HPDE6-E6E7 (cell line): ENCODE measurements around the gene LSP1.
A peak's percentile ranks its signal among the peaks of the same experiment; 100 is the strongest.
"Not testable (repeated sequence)": the region's sequence is repeated elsewhere in the genome, so short reads cannot be mapped to it uniquely, and the experiment has no call there.

Experiments used
- DNase-seq: peaks from one replicate; pipeline ENCODE4 v3.0.0; 2011; ENCODE audit warnings: missing footprints; ENCODE audit errors: extremely low spot score

Gene LSP1

GRCh38 chr11:1852877-1853276 is at the start of gene LSP1:
TSS of gene LSP1 (plus strand) at chr11:1853084. CDS start at chr11:1853145, 61 bp downstream.
- DNase-seq, result no peak

- no peak for DNase-seq
Measured at GRCh38 chr11:1803246-1803645, 49.6 kb upstream of the LSP1 start.

DNA sequence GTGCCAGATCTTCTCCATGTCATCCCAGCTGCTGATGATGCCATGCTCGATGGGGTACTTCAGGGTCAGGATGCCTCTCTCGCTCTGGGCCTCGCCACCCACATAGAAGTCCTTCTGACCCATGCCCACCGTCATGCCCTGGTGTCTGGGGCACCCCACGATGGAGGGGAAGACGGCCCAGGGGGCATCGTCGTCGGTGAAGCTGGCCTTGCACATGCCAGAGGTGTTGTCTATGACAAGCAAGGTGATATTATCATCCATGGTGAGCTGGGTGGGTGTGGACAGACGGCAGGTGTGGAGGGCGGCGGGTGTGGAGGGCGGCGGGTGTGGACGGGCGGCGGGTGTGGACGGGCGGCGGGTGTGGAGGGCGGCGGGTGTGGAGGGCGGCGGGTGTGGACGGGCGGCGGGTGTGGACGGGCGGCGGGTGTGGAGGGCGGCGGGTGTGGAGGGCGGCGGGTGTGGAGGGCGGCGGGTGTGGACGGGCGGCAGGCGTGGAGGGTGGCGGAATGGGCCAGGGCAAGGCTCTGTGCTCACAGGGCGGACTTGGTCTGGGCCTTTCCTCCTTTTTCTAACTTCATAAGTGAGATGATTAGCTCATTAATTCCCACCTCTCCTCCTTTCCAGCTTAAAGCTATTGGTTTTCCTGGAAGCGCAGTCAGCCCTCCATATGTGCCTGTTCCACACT is 48.9 kb upstream of the LSP1 start:
- not testable (repeated sequence) for DNase-seq

DNA sequence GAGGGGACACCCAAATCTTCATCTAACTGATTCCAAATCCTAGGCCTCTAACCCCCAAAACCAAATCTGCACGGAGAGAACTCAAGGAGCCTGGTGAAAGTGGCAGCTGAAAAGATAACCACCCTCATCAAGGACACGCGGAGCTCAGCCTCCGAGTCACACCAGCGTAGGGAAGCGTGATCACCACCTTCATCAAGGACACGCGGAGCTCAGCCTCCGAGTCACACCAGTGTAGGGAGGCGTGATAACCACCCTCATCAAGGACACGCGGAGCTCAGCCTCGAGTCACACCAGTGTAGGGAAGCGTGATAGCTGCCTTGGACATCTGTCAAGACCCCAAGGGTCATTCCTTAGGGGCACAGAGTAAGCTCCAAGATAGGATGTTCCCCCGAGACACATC is 47.4 kb upstream of the LSP1 start:
- DNase-seq, result no peak

DNA sequence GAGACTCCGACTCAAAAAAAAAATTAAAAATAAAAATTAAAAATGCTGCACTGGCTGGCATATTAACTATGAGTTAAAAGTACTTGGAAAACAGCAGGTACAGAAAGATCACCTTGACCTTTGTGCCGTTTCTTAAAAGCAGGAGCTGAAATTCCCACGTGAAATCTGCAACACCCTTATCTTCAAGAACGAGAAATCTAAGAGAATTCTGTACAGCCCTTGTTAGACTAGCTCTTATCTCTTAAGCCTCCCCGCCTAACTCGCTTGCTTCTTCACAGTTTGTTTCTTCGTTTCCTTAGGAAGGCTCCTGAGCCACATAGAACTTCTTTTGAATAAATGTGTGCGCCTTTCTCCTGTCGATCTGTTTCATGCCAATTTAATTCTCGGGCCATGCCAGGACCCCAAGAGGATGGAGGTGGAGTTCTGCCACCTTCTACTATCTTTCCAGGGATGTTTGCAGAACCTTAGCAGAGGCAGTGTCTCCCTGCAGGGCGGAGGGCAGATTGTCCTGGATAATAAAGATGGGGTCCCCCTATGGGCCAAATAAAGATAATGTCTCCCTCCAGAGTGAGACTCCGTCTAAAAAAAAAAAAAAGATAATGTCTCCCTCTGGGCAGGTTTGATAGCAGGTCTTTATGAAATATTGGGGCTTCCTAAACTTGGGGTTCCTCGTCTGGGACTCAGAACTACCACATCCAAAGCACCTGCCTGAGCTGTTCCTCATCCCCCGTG is 45.5 kb upstream of the LSP1 start:
- no peak for DNase-seq

DNA sequence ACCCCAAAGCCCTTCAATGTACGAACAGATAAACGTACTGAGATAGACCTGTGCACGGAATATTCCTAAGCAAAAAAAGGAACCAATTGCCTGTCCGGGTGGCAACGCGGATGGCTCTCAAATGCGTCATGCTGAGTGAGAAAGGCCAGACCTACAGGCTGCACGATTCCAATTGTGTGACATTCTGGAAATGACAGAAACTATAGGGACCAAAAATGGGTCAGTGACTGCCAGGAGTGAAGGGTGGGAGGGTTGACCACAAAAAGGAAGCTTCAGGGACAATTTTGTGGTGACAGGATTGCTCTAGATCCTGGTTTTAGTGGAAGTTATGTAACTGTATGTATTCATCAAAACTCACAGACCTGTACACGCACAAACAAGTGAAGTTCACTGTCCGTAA is 42.1 kb upstream of the LSP1 start:
- DNase-seq, result no peak

- no peak for DNase-seq
Measured at GRCh38 chr11:1812274-1812673, 40.6 kb upstream of the LSP1 start.

GRCh38 chr11:1812801-1813200 is 40.1 kb upstream of the LSP1 start:
- no peak for DNase-seq

DNA sequence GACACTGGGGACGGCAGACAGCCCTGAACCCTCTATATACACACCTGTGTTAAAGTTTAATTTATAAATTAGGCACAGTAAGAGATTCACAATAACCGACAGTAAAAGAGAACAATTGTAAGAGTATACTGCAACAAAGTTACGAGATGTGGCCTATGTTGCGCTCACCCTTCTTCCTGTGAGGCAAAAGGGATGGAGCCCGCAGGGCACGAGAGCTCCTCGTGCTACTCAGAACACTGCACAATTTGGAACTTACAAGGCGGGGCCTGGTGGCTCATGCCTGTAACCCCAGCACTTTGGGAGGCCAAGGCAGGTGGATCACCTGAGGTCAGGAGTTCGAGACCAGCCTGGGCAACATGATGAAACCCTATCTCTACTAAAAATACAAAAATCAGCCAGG is 39.5 kb upstream of the LSP1 start:
- DNase-seq, result not testable (repeated sequence)

DNA sequence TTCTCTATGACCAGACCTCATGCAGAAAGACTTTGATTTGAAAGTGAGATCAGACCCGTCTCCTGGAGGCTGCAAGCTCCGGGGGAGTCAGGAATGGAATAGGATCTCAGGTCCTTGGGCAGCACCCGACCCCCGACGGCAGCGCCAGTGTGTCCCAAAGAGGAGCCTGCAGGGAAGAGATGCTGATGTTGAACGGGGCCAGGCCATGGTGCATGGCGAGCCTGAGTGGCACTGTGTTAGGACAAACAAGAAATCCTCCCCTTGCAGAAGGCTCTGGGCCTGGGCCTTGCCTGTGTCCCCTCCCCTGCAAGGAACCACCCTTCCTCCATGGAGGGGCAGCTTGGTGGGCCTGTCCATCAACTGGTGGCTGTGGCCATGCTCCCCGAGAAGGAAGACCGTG is 38.2 kb upstream of the LSP1 start:
- no peak for DNase-seq

GRCh38 chr11:1815311-1815710 is 37.6 kb upstream of the LSP1 start:
- DNase-seq, result no peak

GRCh38 chr11:1815751-1816150 is 37.1 kb upstream of the LSP1 start:
- DNase-seq, result no peak

- DNase-seq, result no peak
Measured at GRCh38 chr11:1817000-1817399, 35.9 kb upstream of the LSP1 start.

DNA sequence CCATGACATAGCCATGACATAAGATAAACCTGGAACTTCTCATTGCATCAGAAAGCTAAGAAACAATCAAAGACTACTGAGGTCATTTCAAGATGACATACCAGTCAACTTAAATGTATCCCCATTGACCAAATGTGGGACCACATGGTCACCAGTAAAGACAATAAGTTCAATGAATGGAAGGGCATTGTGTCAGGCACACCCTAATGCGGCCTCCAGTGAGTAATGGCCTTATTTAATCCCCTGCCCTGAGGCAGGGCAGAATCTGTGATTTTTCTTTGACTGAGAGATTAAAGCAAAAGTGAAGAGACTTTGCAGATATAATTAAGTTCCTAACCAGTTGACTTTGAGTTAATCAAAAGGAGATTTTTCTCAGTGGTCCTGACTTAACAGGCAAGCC is 35.4 kb upstream of the LSP1 start:
- no peak for DNase-seq

- DNase-seq, result no peak
Measured at GRCh38 chr11:1819074-1819473, 33.8 kb upstream of the LSP1 start.

DNA sequence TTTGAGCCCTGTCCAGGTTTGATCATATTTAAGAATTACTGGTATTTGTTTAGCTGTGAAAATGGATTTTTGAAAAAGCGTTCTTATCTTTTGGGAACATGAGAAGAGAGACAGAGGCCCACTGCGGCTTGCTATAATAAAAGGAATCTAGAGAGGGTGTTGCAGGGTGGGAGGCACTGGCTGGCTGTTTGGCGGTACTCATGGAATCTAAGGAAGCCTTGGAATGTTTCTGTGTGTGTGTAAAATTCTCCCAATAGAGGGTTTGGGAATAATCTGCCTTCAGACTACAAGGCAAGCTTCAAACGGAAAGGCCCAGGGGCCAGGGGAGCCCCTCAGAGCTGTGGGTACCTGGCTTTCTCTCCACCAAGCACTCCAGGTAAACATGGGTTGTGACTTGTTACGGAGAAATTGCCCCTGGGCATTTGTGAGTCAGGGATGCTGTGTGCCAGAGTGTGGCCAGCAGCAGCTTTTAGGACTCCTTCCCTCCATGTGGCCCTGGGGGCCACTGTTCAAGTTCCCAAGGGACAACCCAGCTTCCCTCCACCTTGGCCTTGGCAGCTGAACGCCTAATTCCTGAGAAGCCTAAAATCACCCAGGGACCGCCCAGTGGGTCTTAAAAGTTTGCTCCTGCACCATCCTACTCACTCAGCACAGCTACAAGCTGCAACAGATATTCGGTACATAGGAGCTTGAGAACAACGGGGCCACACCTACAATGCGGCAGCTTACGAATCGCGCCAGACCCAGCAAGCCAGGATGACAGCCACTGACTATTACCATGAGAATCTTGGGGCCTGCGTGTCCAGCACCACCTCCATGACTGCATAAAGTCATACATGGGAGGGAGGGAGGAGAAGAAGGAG is 32.2 kb upstream of the LSP1 start:
- peak; percentile 63 for DNase-seq

DNA sequence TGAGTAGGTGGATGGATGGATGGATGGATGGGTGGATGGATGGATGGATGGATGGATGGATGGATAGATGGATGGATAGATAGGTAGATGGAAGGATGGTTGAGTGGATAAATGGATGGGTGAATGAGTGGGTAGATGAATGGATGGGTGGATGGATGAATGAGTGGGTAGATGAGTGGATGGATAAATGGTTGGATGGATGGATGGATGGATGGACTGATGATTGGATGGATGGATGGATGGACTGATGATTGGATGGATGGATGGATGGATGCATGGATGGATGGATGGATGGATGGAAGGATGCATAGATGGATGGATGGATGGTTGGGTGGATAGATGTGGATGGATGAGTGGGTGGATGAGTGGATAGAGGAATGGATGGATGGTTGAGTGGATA is 31.3 kb upstream of the LSP1 start:
- DNase-seq, result no peak

- no peak for DNase-seq
Measured at GRCh38 chr11:1822648-1823375, 30.1 kb upstream of the LSP1 start.

GRCh38 chr11:1823376-1824220 is 29.3 kb upstream of the LSP1 start:
- DNase-seq, result no peak

DNA sequence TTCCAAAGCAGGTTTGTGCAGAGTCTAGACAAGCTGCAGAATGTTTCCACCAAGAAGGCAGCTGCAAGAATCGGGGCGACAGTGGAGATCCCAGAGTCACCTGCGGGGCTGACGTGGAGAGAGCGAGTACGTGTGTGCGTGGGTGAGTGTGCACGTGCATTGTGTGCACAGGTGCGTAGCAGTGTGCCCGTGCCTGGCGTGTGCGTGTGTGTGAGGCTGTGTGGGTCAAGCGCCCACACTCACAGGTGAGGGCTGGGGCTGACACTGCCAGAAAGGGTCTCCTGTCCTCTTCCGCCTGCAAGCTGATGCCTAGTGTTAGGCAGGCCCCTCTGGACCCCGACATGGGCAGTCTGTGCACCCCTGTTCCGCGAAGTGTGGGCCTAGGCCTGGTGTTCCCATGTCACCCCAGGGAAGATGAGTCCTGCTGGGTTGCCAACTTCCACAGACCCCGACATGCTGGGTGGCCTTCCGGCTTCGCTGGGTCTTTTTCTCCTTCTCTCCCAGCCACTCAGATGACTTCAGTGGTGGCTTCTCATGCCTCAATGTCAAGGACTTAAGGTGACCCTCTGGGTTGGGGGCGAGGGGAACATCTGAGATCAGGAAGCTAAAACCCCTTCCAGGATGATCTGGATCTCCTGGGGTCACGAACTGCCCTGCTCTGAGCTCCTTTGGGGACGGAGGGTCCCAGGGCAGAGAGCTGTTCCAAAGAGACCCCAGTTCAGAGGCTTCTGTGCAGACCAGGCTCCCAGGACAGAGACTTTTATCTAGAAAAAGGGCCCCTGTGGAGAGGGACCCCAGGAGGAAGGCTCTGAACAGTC is 28.5 kb upstream of the LSP1 start:
- DNase-seq, result no peak
